K562 (cell line): ENCODE data around the gene RAI1. TPM values are rescaled to one million over a fixed set of nuclear protein-coding genes. Genes with fewer than 3 reads are reported as not detected.

Source experiments
- BMI1 ChIP-seq: fragments of 150-350 bp; IDR thresholded peaks from 2 replicates; pipeline ENCODE4 v1.6.1; 2014; ENCODE audit warnings: low read length
- CEBPG ChIP-seq, 3 experiments: fragments of 200-800 bp in 1 of 3; sonication (Bioruptor generic) in 1 of 3; sonication (generic) in 1 of 3; formaldehyde crosslinking in 1 of 3; IDR thresholded peaks in 2 of 3; conservative IDR thresholded peaks in 1 of 3; 2 replicates each; pipeline versions ENCODE4 v1.6.1 to v1.8.0; 2016 to 2022; ENCODE audit warnings: missing compliant biosample characterization in 2 of 3, missing genetic modification characterization in 2 of 3, mild to moderate bottlenecking in 1 of 3, missing genetic modification reagents in 1 of 3
- CREB1 ChIP-seq, 2 experiments: sonication (generic) in 1 of 2; formaldehyde crosslinking in 1 of 2; IDR thresholded peaks; 2 replicates each; pipeline versions ENCODE4 v1.6.1 to v1.8.0; 2012 to 2022; ENCODE audit warnings: inconsistent platforms in 1 of 2, mild to moderate bottlenecking in 1 of 2, missing genetic modification reagents in 1 of 2, moderate library complexity in 1 of 2
- CREBBP ChIP-seq: IDR thresholded peaks from one replicate; pipeline ENCODE4 v1.6.1; 2012; ENCODE audit warnings: low read depth, mild to moderate bottlenecking, control low read depth, inconsistent platforms, low read length
- FOXJ3 ChIP-seq: sonication (generic); formaldehyde crosslinking; IDR thresholded peaks from 2 replicates; pipeline ENCODE4 v1.4.0; 2020; ENCODE audit warnings: mild to moderate bottlenecking, missing genetic modification reagents
- IRF1 ChIP-seq: sonication (generic); formaldehyde crosslinking; IDR thresholded peaks from 2 replicates; pipeline ENCODE4 v1.8.0; 2022; ENCODE audit warnings: missing genetic modification reagents, mild to moderate bottlenecking, borderline replicate concordance
- MEIS2 ChIP-seq: fragments of 450-650 bp; IDR thresholded peaks from 2 replicates; pipeline ENCODE4 v1.6.1; 2014; ENCODE audit warnings: mild to moderate bottlenecking; ENCODE audit not compliant: partially characterized antibody
- MTA2 ChIP-seq: fragments of 450-650 bp; IDR thresholded peaks from 2 replicates; pipeline ENCODE4 v1.6.1; 2016; ENCODE audit warnings: low read depth
- NFE2L1 ChIP-seq: fragments of 450-650 bp; IDR thresholded peaks from 2 replicates; pipeline ENCODE4 v1.6.1; 2016; ENCODE audit warnings: missing genetic modification characterization, low read depth, mild to moderate bottlenecking, missing compliant biosample characterization, moderate library complexity, borderline replicate concordance
- NFRKB ChIP-seq: fragments of 450-650 bp; IDR thresholded peaks from 2 replicates; pipeline ENCODE4 v1.6.1; 2016; ENCODE audit warnings: low read depth
- PHB2 ChIP-seq: fragments of 450-650 bp; IDR thresholded peaks from 2 replicates; pipeline ENCODE4 v1.6.1; 2017; ENCODE audit warnings: low read depth
- POLR2A ChIP-seq: fragments of 450-650 bp; conservative IDR thresholded peaks from 2 replicates; pipeline ENCODE4 v1.6.1; 2016
- POLR3A ChIP-seq: IDR thresholded peaks from 2 replicates; pipeline ENCODE4 v1.6.1; 2011; ENCODE audit warnings: borderline replicate concordance, mild to moderate bottlenecking, moderate library complexity; ENCODE audit not compliant: insufficient read length, insufficient read depth; ENCODE audit errors: extremely low read depth
- PRDM10 ChIP-seq: fragments of 450-650 bp; IDR thresholded peaks from 2 replicates; pipeline ENCODE4 v1.6.1; 2018; ENCODE audit not compliant: partially characterized antibody
- PURB ChIP-seq: sonication (generic); formaldehyde crosslinking; IDR thresholded peaks from 2 replicates; pipeline ENCODE4 v1.9.0; 2021; ENCODE audit warnings: low read depth, mild to moderate bottlenecking, missing genetic modification reagents
- RFX1 ChIP-seq: fragments of 450-650 bp; IDR thresholded peaks from 2 replicates; pipeline ENCODE4 v1.6.1; 2016; ENCODE audit warnings: mild to moderate bottlenecking, moderate library complexity
- SMARCB1 ChIP-seq: IDR thresholded peaks from 2 replicates; pipeline ENCODE4 v1.6.1; 2011; ENCODE audit warnings: improper control_type of control experiment, low read depth; ENCODE audit not compliant: insufficient read length
- STAT5A ChIP-seq: IDR thresholded peaks from 2 replicates; pipeline ENCODE4 v1.6.1; 2012; ENCODE audit warnings: low read length, inconsistent platforms, borderline replicate concordance
- TEAD2 ChIP-seq: fragments of 450-650 bp; IDR thresholded peaks from 2 replicates; pipeline ENCODE4 v1.6.1; 2016; ENCODE audit warnings: missing genetic modification characterization, control low read depth, missing compliant biosample characterization
- U2AF2 ChIP-seq: fragments of 200-400 bp; formaldehyde crosslinking; optimal IDR thresholded peaks from 2 replicates; pipeline ENCODE3; 2017; ENCODE audit warnings: low read depth, mild to moderate bottlenecking, low read length
- ZFP91 ChIP-seq: sonication (generic); formaldehyde crosslinking; IDR thresholded peaks from 2 replicates; pipeline ENCODE4 v1.8.0; 2022; ENCODE audit warnings: mild to moderate bottlenecking, missing genetic modification reagents
- ZNF253 ChIP-seq: fragments of 250-450 bp; sonication (Bioruptor Pico); conservative IDR thresholded peaks from 2 replicates; pipeline ENCODE4 v1.6.1; 2021; ENCODE audit warnings: mild to moderate bottlenecking
- polyA plus RNA-seq, 8 experiments: library from polyadenylated mRNA; depleted of rRNA in 4 of 8; stranded (reverse) in 5 of 8; unstranded in 3 of 8; fragments of >200 nt; fragmentation: Nextera tagmentation in 2 of 8; fragmentation: Illumina TruSeq in 1 of 8; extraction: Ambion mirVana in 2 of 8; extraction: Trizol in 1 of 8; gene quantifications; 2 replicates each; pipeline versions ENCODE4 v1.2.1 to v1.2.3, GENCODE V29; 2011 to 2014; ENCODE audit warnings: inconsistent platforms in 1 of 8, missing spikeins in 1 of 8
- total RNA-seq, 7 experiments: library from RNA; depleted of rRNA in 6 of 7; stranded (reverse); fragments of >200 nt in 6 of 7; fragmentation: Illumina TruSeq in 2 of 7; extraction: Trizol in 2 of 7; gene quantifications; 2 replicates each; pipeline versions ENCODE4 v1.2.1 to v1.2.3, GENCODE V29; 2011 to 2021; ENCODE audit warnings: low replicate concordance in 1 of 7

Gene RAI1
- total and polyA plus RNA-seq, 9 of the 15 experiments (the other 6 are each of a cell fraction or from before 2014, with no cell fraction given) = 0.68 to 19.9 (median 5.5) TPM

- TF ChIP-seq PRDM10 (no peak), ZNF253 (no peak), POLR3A (no peak), CREB1 (IDR thresholded peaks at IDR 0.05) (peak; percentile 67; the same call in 1 of the 2 replicates), CREB1 (CRISPR knock-in tag; IDR thresholded peaks at IDR 0.05) (peak; percentile 84), BMI1 (no peak), POLR2A (peak; percentile 93), NFRKB (peak; percentile 12; the same call in 1 of the 2 replicates), NFE2L1 (tag) (no peak), RFX1 (no peak), FOXJ3 (CRISPR knock-in tag) (no peak), SMARCB1 (no peak), CEBPG (CRISPR knock-in tag; IDR thresholded peaks at IDR 0.05) (peak; percentile 54; the same call in 1 of the 2 replicates), CEBPG (tag; conservative IDR thresholded peaks at IDR 0.05 in 1 of 2, IDR thresholded peaks at IDR 0.05 in 1 of 2) (0 out of 4 replicates have a peak, but pooled peaks of 1 of the 2 experiments have one; percentile 13), PURB (CRISPR knock-in tag) (no peak), STAT5A (no peak), U2AF2 (no peak), ZFP91 (CRISPR knock-in tag) (no peak), PHB2 (no peak), MTA2 (no peak), TEAD2 (tag) (no peak), IRF1 (no peak), CREBBP (no peak), MEIS2 (peak; percentile 90)
Observed at GRCh38 chr17:17836250-17836817, 155.1 kb downstream of the RAI1 start (continued).
